HCT116 (cell line): ENCODE results near the gene WWOX.

Experiments
- CTCF ChIP-seq, 3 experiments: fragments of 200-600 bp in 1 of 3; sonication (generic) in 1 of 3; IDR thresholded peaks in 2 of 3; conservative IDR thresholded peaks in 1 of 3; 2 replicates each; pipeline ENCODE4 v1.5.1; 2012 to 2017; ENCODE audit warnings: low read depth in 2 of 3, low read length in 2 of 3, antibody characterized with exemption in 1 of 3, borderline replicate concordance in 1 of 3, control low read depth in 1 of 3, mild to moderate bottlenecking in 1 of 3, mixed read lengths in 1 of 3, mixed run types in 1 of 3, moderate library complexity in 1 of 3; ENCODE audit not compliant: insufficient read depth in 1 of 3
- EZH2 ChIP-seq: fragments of 200-600 bp; sonication (generic); IDR thresholded peaks from 2 replicates; pipeline ENCODE4 v1.6.1; 2017; ENCODE audit warnings: antibody characterized with exemption, mixed run types
- MAX ChIP-seq: IDR thresholded peaks from 2 replicates; pipeline ENCODE4 v1.6.1; 2012
- POLR2A ChIP-seq: IDR thresholded peaks from 2 replicates; pipeline ENCODE4 v1.7.0; 2011; ENCODE audit warnings: borderline replicate concordance; ENCODE audit not compliant: insufficient read depth, insufficient read length; ENCODE audit errors: extremely low read depth
- POLR2AphosphoS5 ChIP-seq: IDR thresholded peaks from 2 replicates; pipeline ENCODE4 v1.6.1; 2011; ENCODE audit warnings: mild to moderate bottlenecking, low read depth, low read length, moderate library complexity

DNA sequence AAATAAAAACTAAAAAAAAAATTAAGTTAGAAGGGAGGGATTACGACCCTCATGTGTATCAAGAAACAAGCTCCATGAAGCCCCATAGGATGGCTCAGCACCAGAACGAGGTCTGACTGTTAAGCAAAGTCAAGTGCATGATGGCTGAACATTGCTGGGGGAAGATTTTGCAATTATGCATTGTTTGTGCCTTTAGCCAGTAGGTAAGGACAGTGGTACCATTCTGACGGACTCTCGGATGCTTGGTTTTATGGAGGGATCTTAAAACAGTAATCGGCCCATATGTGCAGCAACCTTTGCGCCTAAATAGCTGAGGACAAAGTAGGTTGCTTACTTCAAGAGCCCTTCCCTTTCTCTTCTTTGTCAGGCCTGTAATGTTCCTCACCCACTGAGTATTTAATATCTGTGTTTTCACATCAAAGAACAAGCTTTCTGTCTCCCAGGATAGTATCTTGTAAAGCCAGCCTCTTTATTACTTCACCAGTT is 186.0 kb downstream of the WWOX start:
- TF ChIP-seq MAX (no peak), EZH2 (no peak), CTCF (IDR thresholded peaks at IDR 0.05 in 2 of 3, conservative IDR thresholded peaks at IDR 0.05 in 1 of 3; ENCODE audit: borderline replicate concordance in 1 of 3, insufficient read depth in 1 of 3, low read depth in 2 of 3, low read length in 2 of 3) (no peak), POLR2AphosphoS5 (no peak), POLR2A (no peak)
